HG03439 (cell line): Measurements from ENCODE around the gene CAMK2A.

ENCODE experiments used
- ATAC-seq: cut with Tn5 transposase; IDR thresholded peaks from one replicate; pipeline ENCODE4 v1.9.1; 2021; ENCODE audit warnings: mild to moderate bottlenecking, moderate library complexity; ENCODE audit not compliant: unreplicated experiment

The CAMK2A gene

DNA sequence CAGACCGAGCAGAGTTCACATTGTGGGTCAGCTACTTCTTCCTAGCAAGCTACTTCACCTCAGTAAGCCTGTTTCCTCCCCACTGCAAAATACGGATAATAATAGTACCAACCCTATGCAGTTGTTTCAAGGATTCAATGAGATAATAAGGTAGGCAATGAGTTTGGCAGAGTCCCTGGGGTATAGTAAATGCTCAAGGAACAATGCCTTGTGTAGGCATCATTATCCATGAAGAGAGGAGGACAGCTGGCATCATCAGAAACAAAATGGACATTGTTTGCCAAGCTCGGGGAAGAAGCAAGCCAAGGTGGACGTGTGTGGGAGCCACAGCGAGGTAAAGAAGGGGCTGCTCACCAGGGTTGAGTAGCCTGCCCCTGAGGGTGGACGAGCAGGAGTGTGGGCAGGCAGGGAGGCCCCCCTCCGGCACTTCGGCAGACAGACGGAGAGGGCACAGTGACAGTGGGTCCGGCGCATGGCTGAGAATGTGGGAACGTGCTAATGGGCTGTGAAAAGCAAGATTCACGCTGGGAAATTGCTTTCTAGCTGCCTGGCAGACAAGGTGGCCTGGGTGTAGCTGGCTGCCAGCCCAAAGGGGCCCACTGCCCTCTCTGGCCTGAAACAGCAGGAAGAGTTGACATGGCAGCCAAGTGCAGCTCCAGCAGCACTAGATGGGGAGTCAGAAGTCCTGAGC, 10.1 kb downstream of the CAMK2A start:
- no peak for ATAC-seq

DNA sequence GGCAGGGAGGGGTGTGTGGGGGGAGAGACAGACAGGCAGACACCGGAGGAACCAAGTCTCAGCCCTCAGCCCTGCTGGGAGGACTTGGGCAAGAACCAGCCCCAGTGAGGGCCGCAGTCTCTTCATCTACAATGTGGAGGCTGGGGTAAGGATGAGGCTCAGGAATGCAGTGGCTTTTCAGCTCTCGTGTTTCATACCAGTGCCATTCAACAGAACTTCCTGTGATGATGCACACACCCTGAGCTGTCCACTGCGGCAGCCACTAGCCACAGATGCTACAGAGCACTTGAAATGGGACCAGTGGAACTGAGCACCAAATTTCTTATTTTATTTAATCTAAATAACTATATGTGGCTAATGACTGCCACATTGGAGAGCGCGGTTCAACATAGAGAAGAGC, 10.7 kb downstream of the CAMK2A start:
- ATAC-seq = no peak

DNA sequence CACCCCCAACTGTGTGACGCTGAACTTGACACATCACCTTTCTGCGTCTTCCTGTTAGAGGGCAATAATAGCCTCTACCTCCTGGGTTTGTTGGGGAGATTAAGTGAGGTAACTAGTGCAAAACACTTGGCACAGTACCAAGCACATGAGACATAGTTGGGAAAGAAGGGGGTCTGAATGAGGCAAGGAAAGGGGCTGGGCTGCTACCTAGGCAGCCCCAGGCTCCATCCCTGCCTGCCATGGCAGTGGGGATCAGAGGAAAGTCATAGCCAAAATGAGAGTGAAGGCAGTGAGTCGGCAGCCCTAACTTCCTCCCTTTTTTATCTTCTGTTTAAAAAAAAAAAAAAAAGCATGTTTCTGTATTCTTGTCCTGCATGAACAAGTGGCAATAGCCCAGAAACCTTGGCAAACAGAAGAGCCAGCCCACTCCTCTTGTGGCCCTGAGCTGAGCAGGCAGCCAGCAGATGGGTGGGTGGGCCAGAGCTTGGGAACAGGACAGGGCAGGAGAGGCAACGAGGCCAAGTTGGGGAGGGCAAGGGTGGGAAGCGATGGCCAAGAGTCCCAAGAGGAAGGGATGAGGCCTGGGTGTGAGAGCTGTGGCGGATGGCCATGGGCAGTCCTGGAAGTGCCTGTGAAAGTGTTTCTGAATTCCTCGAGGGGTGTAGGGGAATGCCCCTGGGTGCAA, 11.4 kb downstream of the CAMK2A start:
- no peak for ATAC-seq

DNA sequence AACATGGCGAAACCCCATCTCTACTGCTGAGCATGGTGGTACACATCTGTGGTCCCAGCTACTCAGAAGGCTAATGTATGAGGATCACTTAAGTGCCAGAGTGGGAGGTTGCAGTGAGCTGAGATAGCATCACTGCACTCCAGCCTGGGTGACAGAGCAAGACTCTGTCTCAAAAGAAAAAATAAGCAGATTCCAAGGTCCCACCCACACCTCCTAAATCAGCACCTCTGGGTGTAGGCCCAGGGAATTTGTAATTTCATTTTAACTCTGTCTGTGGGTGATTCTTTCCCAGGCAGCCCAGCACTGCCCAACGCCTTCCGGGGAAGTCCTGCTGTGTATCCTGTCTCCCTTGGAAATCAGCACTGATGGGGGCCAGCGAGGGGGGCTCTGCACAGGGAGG, 12.5 kb downstream of the CAMK2A start:
- ATAC-seq = no peak

DNA sequence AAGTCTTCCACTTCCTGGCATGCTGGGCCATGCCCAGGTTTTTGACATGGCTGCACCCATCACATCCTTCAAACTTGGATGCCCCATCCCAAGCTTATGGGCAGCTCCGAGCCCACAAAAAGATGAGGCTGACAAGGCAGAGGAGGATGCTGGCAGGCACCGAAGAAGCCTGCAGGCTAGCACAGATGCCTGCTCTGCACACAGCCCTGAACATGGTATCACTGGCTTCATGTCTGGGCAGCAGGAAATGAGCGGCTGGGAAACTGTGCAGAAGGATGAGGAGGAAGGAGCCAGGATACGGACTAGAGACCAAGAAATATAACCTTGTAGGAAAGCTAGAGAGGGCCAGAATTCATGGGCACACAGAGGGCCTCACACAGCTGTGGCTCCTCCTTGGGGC, 14.8 kb downstream of the CAMK2A start:
- no peak for ATAC-seq

DNA sequence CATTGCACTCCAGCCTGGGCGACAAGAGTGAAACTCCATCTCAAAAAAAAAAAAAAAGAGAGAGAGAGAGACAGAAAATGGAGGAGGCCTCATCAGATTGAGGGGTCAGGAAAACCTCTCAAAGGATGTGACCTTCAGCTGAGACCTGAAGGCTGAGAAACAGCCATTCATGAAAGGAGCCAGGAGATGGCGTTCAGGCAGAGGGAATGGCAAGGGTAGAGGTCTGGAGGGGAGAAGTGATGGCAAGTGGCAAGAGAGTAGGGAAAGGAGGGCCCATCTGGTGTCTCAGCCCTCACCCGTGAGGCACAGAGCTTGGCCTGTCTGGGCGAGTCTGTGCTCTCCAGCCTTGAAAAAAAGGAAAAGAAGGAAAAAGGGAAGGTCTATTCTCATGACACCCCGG, 17.0 kb downstream of the CAMK2A start:
- no peak for ATAC-seq

- no peak for ATAC-seq
These were observed 17.6 kb downstream of the CAMK2A start for GRCh38 chr5:150271923-150272322.

DNA sequence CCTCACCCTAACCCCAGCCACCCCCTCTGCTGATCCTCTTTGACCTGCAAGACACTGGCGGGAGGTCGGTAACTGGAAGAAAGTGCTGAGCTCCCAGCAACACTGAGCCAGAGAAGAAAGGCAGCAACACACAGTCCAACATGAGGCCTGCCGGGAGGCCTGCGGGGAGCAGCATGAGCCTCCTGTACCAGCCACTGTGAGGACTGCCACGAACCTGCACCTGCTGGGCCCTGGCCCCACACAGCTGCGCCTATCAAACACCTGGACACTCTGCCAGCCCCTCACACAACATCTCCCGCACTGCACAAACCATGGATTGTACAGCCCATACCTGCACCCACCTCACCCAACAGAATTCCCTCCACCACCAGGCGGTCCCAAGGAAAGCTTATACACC, 18.3 kb downstream of the CAMK2A start:
- no peak for ATAC-seq

GRCh38 chr5:150270541-150271295, 18.9 kb downstream of the CAMK2A start:
- no peak for ATAC-seq

GRCh38 chr5:150266871-150267291, 22.7 kb downstream of the CAMK2A start:
- ATAC-seq = no peak

GRCh38 chr5:150265870-150266383, 23.6 kb downstream of the CAMK2A start:
- ATAC-seq = no peak

GRCh38 chr5:150264667-150265603, 24.6 kb downstream of the CAMK2A start:
- ATAC-seq = no peak

GRCh38 chr5:150263801-150264621, 25.6 kb downstream of the CAMK2A start:
- no peak for ATAC-seq

GRCh38 chr5:150263375-150263775, 26.2 kb downstream of the CAMK2A start:
- no peak for ATAC-seq

DNA sequence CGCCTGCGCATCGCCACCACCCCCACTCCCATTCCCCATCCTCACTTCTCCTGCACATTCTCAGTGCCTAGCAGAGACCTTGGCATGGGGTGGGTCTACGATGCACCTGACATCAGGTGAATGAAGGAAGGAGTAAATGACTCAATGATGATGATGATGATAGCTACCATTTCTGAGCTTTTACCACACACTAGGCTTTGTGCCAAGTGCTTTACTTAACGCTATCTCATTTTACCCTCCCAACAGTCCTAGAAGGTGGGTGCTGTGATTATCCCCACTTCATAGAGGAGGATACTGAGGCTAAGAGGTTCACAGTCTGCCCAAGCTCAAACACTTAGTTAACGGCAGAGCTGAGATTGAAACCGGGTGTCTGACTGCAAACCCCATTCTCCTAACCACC, 27.1 kb downstream of the CAMK2A start:
- no peak for ATAC-seq

DNA sequence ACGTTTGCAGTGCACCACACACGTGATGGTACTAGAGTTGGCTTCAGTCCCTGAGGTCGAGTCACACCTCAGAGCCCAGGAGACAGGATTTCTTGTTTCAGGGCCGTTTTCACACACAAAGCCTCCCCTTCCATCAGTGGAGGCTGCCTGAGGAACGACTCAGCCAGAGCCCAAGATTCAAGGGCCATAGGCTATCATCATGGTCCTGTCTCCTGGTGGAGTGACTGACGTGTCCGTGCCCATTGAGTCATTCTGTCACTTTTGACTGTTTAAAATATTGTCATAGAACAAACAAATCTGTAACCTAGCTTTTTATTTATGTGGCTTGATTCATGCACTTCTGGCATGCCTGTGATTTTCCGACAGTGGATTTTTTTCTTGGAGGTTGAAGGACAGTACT, 28.3 kb downstream of the CAMK2A start:
- no peak for ATAC-seq

DNA sequence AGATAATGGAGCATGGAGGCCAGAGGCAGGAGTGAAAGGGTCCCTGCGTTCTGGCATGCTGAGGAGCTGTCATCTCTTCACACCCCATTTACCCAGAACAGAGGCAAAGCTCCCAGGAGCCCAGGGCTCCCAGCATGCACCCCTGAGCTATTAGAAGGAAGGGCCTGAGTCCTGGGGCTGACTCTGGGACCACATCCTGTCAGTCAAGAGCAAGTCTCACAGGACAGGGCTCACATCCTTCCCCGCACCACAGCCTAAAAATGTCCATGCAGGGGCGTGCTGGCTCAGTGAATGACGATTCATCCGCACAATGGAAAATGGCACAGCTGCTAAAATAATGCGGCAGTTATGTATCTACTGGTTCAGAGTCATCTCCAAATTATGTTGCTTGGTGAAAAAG, 31.4 kb downstream of the CAMK2A start:
- no peak for ATAC-seq

DNA sequence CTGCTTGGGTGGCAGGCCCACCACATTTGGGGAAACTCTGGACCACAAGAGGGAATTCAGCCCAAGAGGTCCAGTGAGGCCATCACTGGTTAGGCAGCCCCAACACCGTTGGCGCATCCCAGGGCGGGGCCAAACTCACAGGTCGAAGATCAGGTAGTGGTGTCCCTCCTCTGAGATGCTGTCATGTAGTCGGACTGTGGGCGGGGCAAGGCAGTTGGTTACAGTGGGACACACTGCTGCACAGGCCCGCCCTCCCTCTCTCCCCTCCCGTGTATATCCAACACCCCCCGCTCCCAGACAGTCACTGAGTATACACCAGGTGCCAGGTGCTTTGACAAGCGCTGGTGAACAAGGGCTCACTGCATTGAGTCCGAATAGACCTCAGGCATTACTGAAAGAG, 32.1 kb downstream of the CAMK2A start:
- no peak for ATAC-seq

DNA sequence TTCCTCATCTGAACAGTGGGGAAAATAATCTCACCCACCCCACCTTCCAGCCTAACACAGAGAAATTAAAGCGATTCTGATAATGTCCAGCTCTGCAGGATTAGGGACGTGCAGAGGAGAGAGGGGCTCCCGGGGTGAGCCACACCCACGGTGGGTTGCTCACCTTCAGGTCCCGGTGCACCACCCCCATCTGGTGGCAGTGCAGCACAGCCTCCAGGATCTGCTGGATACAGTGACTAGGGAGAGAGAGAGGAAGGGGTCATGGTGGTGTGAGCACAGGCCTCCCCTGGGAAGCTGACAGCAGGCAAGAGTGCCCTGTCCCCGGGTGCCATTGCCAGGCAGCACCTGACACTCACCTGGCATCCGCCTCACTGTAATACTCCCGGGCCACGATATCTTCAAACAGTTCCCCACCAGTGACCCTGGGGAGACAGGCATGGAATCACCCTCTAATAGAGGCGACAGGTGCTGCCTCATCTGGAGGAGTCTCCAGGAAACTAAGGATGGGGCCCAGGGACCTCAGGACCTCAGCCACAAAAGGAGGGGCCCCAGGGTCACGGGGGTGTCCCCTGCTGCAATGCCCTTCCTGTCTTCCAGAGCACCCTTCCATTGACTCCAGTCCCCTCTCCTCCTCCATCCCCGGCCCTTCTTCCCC, 33.0 kb downstream of the CAMK2A start:
- no peak for ATAC-seq
